ENCODE data around the gene TMTC1.

TMTC1 gene

GRCh38 chr12:29711381-29711780 is 72.4 kb downstream of the TMTC1 start:
- no peak for DNase-seq (ENCODE audit: low read depth in 3 of 3)

GRCh38 chr12:29710104-29710503 is 73.6 kb downstream of the TMTC1 start:
- DNase-seq (ENCODE audit: low read depth in 3 of 3) = no peak

GRCh38 chr12:29709496-29710040 is 74.2 kb downstream of the TMTC1 start:
- DNase-seq (ENCODE audit: low read depth in 3 of 3) = no peak

- DNase-seq (ENCODE audit: low read depth in 3 of 3) = no peak
These were observed 74.7 kb downstream of the TMTC1 start for GRCh38 chr12:29709054-29709453.

- DNase-seq (ENCODE audit: low read depth in 3 of 3) = no peak
These were observed 75.9 kb downstream of the TMTC1 start for GRCh38 chr12:29707846-29708245.

GRCh38 chr12:29706311-29706710 is 77.4 kb downstream of the TMTC1 start:
- no peak for DNase-seq (ENCODE audit: low read depth in 3 of 3)

GRCh38 chr12:29703528-29703927 is 80.2 kb downstream of the TMTC1 start:
- no peak for DNase-seq (ENCODE audit: low read depth in 3 of 3)

GRCh38 chr12:29702972-29703371 is 80.8 kb downstream of the TMTC1 start:
- DNase-seq (ENCODE audit: low read depth in 3 of 3) = no peak

GRCh38 chr12:29702222-29702621 is 81.5 kb downstream of the TMTC1 start:
- no peak for DNase-seq (ENCODE audit: low read depth in 3 of 3)

- no peak for DNase-seq (ENCODE audit: low read depth in 3 of 3)
These were observed 82.8 kb downstream of the TMTC1 start for GRCh38 chr12:29700761-29701481.

GRCh38 chr12:29698756-29699155 is 85.0 kb downstream of the TMTC1 start:
- DNase-seq (ENCODE audit: low read depth in 3 of 3) = no peak

- DNase-seq (ENCODE audit: low read depth in 3 of 3) = no peak
These were observed 87.9 kb downstream of the TMTC1 start for GRCh38 chr12:29695800-29696199.

GRCh38 chr12:29695026-29695425 is 88.7 kb downstream of the TMTC1 start:
- DNase-seq (ENCODE audit: low read depth in 3 of 3) = no peak

- DNase-seq (ENCODE audit: low read depth in 3 of 3) = no peak
These were observed 89.7 kb downstream of the TMTC1 start for GRCh38 chr12:29694002-29694401.

- DNase-seq (ENCODE audit: low read depth in 3 of 3) = no peak
These were observed 91.5 kb downstream of the TMTC1 start for GRCh38 chr12:29692237-29692636.

- DNase-seq (ENCODE audit: low read depth in 3 of 3) = no peak
These were observed 92.4 kb downstream of the TMTC1 start for GRCh38 chr12:29691161-29691854.

- DNase-seq (ENCODE audit: low read depth in 3 of 3) = no peak
These were observed 93.0 kb downstream of the TMTC1 start for GRCh38 chr12:29690728-29691127.

GRCh38 chr12:29688914-29689313 is 94.8 kb downstream of the TMTC1 start:
- no peak for DNase-seq (ENCODE audit: low read depth in 3 of 3)

GRCh38 chr12:29682088-29682487 is 101.7 kb downstream of the TMTC1 start:
- no peak for DNase-seq (ENCODE audit: low read depth in 3 of 3)

- no peak for DNase-seq (ENCODE audit: low read depth in 3 of 3)
These were observed 102.4 kb downstream of the TMTC1 start for GRCh38 chr12:29681370-29681769.

GRCh38 chr12:29676676-29677075 is 107.1 kb downstream of the TMTC1 start:
- DNase-seq (ENCODE audit: low read depth in 3 of 3) = no peak

- no peak for DNase-seq (ENCODE audit: low read depth in 3 of 3)
These were observed 109.3 kb downstream of the TMTC1 start for GRCh38 chr12:29674463-29674862.

- no peak for DNase-seq (ENCODE audit: low read depth in 3 of 3)
These were observed 110.4 kb downstream of the TMTC1 start for GRCh38 chr12:29673346-29673745.
